ENCODE results near the gene NDST3.

GRCh38 chr4:118113220-118113619, 78.9 kb downstream of the NDST3 start:
- TF ChIP-seq MYC (IDR thresholded peaks at IDR 0.05; ENCODE audit: borderline replicate concordance, low read length) (no peak), KDM1A (IDR thresholded peaks at IDR 0.05; ENCODE audit: low read depth) (no peak), CTCF (IDR thresholded peaks at IDR 0.05) (no peak), MAX (IDR thresholded peaks at IDR 0.05) (no peak), CBX2 (IDR thresholded peaks at IDR 0.05; ENCODE audit: borderline replicate concordance, low read depth) (no peak), POLR2A (IDR thresholded peaks at IDR 0.05; ENCODE audit: low read length) (no peak), RARB (CRISPR knock-in tag; IDR thresholded peaks at IDR 0.05) (no peak), ZFP36 (IDR thresholded peaks at IDR 0.05; ENCODE audit: borderline replicate concordance, partially characterized antibody) (no peak), CEBPB (IDR thresholded peaks at IDR 0.05) (no peak), MAZ (IDR thresholded peaks at IDR 0.05; ENCODE audit: borderline replicate concordance, low read depth, low read length) (no peak), MAFK (IDR thresholded peaks at IDR 0.05; ENCODE audit: partially characterized antibody) (no peak), ZNF302 (CRISPR knock-in tag; IDR thresholded peaks at IDR 0.05) (no peak)
- TF ChIP-seq, protein P1, sequence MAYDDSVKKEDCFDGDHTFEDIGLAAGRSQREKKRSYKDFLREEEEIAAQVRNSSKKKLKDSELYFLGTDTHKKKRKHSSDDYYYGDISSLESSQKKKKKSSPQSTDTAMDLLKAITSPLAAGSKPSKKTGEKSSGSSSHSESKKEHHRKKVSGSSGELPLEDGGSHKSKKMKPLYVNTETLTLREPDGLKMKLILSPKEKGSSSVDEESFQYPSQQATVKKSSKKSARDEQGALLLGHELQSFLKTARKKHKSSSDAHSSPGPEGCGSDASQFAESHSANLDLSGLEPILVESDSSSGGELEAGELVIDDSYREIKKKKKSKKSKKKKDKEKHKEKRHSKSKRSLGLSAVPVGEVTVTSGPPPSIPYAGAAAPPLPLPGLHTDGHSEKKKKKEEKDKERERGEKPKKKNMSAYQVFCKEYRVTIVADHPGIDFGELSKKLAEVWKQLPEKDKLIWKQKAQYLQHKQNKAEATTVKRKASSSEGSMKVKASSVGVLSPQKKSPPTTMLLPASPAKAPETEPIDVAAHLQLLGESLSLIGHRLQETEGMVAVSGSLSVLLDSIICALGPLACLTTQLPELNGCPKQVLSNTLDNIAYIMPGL (CRISPR knock-in tag; IDR thresholded peaks at IDR 0.05; ENCODE audit: borderline replicate concordance), result no peak

Measured in A549 (cell line).